B cell (primary cell): ENCODE results near the gene RNASE7.

Experiments
- CTCF ChIP-seq: fragments of 200-600 bp; IDR thresholded peaks from one replicate; pipeline ENCODE4 v1.8.0; 2022; ENCODE audit warnings: antibody characterized with exemption, mild to moderate bottlenecking
- EZH2 ChIP-seq: IDR thresholded peaks from 2 replicates; pipeline ENCODE4 v1.6.1; 2012; ENCODE audit warnings: borderline replicate concordance, low read depth, mild to moderate bottlenecking, moderate library complexity, low read length; ENCODE audit not compliant: insufficient read depth, poor library complexity, severe bottlenecking

DNA sequence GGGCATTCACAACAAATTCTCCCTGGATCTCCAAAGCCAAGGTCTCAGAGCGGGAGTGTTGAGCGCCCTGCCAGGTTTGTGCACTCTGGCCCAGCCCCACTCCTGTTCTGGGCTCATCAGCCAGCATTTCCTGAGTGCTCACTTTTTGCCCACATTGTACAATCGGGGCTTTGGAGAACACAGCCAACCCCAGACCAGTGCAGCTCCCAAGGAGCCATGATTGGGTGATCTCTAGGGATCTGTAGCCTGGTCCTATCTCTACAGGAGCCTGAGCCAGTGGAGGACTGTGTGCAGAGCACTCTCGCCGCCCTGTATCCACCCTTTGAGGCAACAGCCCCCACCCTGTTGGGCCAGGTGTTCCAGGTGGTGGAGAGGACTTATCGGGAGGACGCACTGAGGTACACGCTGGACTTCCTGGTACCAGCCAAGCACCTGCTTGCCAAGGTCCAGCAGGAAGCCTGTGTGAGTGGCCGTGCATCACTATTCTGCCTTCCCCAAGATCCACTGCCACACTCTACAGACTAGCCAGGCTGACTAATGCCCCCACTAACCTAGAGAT lies 30.7 kb downstream of the RNASE7 start:
- TF ChIP-seq CTCF (no peak), EZH2 (no peak)
